ENCODE measurements around the gene VDR.
A peak's percentile ranks its signal among the peaks of the same experiment; 100 is the strongest.

Gene VDR

DNA sequence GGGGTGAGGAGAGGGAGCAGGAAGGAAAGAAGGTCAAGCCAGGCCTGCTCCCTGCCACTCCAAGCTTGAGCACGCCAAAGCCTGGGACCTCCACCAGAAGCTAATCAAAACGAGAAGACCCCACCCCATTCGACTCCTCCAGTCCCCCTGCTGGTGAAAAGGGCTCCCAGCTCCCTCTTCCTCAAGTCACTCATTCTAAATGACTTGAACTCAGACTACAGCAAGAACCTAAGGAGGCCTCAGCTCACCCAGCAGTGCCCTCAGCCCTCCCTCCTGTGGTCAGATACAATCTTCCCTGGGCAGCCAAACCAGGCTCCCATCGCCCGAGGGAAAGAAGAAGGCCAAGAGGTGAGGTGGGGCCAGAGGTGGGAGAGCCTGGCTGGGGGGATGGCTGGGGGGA is 102.5 kb downstream of the VDR start:
- TF ChIP-seq, protein P1, sequence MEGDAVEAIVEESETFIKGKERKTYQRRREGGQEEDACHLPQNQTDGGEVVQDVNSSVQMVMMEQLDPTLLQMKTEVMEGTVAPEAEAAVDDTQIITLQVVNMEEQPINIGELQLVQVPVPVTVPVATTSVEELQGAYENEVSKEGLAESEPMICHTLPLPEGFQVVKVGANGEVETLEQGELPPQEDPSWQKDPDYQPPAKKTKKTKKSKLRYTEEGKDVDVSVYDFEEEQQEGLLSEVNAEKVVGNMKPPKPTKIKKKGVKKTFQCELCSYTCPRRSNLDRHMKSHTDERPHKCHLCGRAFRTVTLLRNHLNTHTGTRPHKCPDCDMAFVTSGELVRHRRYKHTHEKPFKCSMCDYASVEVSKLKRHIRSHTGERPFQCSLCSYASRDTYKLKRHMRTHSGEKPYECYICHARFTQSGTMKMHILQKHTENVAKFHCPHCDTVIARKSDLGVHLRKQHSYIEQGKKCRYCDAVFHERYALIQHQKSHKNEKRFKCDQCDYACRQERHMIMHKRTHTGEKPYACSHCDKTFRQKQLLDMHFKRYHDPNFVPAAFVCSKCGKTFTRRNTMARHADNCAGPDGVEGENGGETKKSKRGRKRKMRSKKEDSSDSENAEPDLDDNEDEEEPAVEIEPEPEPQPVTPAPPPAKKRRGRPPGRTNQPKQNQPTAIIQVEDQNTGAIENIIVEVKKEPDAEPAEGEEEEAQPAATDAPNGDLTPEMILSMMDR (IDR thresholded peaks at IDR 0.05; ENCODE audit: low read depth, low read length, missing control alignments), result peak; percentile 47
- DNase-seq (ENCODE audit: low read depth), result no peak
- no peak overlapping the region for H3K4me3 ChIP-seq (ENCODE audit: low read depth, low read length)

DNA sequence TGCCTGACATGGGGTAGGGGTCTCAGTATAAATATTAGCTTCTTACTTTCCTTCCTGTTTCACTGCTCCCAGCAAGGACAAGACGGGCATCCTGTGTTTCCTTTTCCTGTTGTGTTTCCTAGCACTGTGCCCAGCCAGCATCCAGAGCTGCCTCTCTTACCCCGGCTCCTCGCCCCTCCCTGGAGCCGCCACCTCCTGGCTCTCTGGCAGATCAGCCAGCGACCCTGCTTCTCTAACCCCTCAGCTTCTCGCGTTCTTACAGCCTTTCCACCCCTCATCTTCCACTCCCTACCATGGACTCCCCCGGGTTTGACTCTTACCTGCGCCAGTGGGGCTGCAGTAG is 102.9 kb downstream of the VDR start:
- H3K4me3 ChIP-seq (ENCODE audit: low read depth, low read length), result no peak overlapping the region
- TF ChIP-seq, protein P1 (IDR thresholded peaks at IDR 0.05; ENCODE audit: low read depth, low read length, missing control alignments), result no peak
- no peak for DNase-seq (ENCODE audit: low read depth)

DNA sequence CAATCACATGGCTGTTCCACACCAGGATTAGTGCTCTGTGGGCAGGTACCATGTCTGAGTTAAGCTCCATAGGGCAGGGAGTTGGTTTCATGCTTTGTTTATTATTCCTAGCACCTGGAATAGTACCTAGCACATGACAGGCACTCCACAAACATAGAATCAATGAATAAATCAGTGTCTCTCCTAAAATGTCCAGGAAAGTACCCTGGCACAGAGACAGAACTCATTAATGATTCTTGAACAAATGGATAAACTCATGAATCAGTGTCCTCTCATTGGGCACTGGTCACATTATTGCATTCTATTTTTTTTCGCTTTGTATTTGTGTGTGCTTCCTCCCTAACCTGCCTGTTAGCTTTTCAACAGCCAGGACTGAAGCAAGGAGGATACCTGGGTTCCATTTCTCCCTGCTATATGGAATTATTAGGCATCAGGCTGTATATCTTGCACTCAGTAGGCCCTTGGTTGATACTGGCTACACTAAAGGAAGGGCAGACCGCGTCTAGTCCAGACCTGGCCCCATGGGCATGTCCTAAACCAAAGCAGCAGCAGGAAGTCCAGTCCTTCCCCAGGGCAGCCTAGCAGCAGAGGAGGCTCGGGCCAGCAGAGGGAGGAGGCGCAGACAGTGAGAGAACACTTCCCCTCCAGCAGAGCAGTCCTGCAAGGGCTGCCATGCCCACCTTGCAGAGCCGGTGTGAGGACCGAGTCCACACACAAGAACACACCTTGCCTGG is 103.5 kb downstream of the VDR start:
- TF ChIP-seq, protein P1 (IDR thresholded peaks at IDR 0.05; ENCODE audit: low read depth, low read length, missing control alignments), result no peak
- DNase-seq (ENCODE audit: low read depth), result no peak
- no peak overlapping the region for H3K4me3 ChIP-seq (ENCODE audit: low read depth, low read length)

DNA sequence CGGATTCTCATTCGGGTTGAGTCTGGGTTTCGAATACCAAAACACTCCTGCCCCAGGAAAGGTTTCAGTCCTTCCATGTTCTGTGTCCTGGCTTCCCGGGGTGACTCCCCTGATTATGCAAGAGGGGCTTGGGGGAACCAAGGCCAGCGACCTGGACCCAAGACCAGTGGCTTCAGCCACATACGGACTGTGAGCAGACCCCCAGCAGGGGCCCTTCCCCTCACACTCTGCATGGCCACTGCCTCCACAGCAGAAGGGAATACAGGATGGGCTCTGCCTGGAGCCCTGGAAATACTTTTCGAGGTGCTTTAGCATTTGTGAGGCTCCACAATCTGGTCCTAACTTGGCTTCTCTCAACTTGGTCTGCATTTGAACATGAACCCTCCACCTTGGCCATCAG is 104.2 kb downstream of the VDR start:
- TF ChIP-seq, protein P1 (IDR thresholded peaks at IDR 0.05; ENCODE audit: low read depth, low read length, missing control alignments), result no peak
- H3K4me3 ChIP-seq (ENCODE audit: low read depth, low read length), result no peak overlapping the region
- DNase-seq (ENCODE audit: low read depth), result no peak

DNA sequence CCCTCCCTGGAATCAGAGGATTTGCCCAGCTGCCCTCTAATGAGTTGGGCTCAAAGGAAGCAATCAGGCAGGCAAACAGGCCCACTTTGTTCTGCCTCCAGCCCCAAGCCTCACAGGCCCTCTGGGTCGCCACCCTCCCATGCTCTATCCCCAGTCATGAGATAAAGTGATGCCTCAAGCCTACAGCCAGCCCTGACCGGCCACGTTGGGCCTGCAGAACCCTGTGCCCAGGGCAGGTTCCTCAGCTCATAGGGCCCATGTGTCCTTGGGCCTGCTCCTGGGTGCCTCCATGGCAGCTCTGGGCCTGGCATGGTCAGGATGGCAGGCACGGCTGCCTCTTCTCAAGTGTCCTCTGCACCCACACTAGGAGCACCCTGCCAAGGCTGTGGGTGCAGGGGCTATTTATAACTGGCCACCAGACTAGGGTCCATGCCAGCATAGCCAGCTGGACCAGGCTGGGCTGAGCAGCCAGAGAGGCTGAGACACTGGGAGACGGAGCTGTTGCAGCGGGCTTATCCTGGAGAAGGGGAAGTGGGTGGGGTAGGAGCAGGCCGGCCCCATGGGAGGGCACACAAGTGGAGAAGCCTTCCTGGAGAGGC is 105.3 kb downstream of the VDR start:
- no peak for DNase-seq (ENCODE audit: low read depth)
- TF ChIP-seq, protein P1 (IDR thresholded peaks at IDR 0.05; ENCODE audit: low read depth, low read length, missing control alignments), result no peak

DNA sequence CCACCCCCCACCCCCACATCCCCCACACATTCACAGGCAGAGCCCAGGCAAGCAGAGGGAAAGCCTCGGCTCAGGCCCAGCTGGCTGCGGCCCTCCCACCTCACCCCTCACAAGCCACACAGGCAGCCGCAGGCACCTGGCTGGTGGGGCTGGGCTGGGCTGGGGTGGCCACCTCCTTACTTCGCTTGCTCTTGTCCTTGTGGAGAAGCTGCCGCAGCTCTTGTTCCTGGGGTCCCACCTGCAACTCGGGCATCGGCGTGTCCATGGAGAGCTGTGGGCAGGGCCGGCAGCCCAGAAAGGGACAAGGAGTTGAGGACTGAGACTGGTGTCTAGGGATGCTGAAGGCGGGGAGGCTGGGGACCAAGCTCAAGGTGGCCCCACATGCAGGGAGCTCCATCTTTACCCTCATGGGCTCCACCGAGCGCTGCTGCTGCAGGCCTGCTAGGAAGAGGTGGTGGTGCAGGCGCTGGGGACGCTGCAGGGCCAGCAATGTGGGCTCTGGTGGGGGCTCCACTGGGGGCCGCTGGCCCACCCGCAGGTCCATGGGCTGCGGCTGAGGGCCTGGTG is 106.3 kb downstream of the VDR start:
- TF ChIP-seq, protein P1 (IDR thresholded peaks at IDR 0.05; ENCODE audit: low read depth, low read length, missing control alignments), result no peak
- no peak for DNase-seq (ENCODE audit: low read depth)
- H3K4me3 ChIP-seq (ENCODE audit: low read depth, low read length), result no peak overlapping the region

More for the DNA sequence above, 105.3 kb downstream of the VDR start:
- no peak overlapping the region for H3K4me3 ChIP-seq (ENCODE audit: low read depth, low read length)
